GM18867 (cell line): ENCODE results near the gene APOA5.
A peak's percentile ranks its signal among the peaks of the same experiment; 100 is the strongest.
"Not testable (repeated sequence)": the region's sequence is repeated elsewhere in the genome, so short reads cannot be mapped to it uniquely, and the experiment has no call there.

ENCODE experiments used
- ATAC-seq: cut with Tn5 transposase; IDR thresholded peaks from one replicate; pipeline ENCODE4 v1.9.1; 2021; ENCODE audit warnings: mild to moderate bottlenecking, moderate library complexity; ENCODE audit not compliant: unreplicated experiment

The APOA5 gene, protein sequence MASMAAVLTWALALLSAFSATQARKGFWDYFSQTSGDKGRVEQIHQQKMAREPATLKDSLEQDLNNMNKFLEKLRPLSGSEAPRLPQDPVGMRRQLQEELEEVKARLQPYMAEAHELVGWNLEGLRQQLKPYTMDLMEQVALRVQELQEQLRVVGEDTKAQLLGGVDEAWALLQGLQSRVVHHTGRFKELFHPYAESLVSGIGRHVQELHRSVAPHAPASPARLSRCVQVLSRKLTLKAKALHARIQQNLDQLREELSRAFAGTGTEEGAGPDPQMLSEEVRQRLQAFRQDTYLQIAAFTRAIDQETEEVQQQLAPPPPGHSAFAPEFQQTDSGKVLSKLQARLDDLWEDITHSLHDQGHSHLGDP

DNA sequence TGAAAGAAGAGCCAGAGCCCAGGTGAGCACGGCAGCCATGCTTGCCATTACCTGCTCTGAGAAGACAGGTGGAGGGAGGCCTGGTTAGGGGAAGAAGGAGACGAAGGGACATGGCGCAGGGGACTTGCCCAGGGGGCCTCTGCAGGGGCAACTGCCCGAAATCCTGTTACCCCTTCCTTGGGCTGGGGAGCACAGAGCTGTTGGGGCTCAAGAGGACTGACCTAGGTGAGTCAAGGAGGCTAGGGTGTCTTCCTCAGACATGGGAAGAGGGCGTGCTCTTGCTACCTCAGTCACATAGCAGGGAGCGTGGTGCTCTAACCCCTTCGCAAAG is at the start of gene APOA5:
APOA5 (minus strand) TSS at position 67 of the 331 bp plus-strand sequence; CDS start at position 48, 19 bp downstream.
- ATAC-seq = no peak

DNA sequence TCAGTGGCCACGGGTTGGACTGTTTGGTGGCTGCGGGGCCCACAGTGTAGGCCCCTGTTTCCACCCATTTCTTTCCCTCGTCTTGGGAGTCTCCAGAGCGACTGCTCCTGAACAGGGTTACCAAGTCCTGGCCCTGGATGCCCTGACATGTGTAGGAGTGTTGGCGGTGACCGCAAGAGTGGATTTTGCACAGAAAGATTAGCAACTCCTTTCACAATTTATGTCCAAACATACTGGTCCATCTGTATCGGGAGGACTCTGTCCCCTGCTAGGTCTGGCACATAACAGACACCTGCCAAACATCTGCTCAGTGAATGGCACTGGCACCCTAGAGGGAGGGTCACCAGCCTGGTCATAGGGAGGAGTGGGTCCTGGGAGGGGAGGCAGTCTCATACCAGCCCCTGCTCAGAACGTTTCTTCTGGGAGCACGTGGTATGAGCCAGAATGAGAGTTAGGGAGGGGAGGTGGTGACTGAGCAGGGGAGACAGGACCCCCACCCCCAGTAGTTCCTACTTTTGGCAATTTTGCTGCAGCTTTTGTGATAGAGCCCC is 49.1 kb upstream of the APOA5 start:
- ATAC-seq = no peak

DNA sequence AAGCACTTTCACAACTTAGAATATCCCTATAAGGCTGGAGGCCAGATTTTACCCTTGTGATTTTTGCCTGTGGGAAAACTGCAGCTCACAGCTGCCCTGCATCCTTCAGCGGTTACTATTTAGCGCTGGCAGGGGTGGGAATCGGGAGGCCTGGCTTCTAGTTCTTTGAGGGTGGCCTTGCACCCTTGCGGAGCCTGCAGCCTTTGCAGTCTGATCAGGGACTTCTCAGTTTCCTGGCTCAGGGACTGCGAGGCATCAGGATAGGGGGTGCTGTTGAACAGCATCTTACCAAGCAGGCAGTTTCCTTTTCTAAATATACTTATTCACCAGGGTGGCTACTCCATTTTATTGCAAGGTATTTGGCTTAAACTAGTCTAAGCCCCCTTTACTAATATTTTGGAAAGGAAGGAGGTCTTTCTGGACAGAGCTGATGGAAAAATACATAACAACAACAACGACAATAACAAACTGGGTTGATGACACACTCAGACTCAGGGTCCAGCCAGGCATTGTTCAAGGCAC is 48.6 kb upstream of the APOA5 start:
- no peak for ATAC-seq

DNA sequence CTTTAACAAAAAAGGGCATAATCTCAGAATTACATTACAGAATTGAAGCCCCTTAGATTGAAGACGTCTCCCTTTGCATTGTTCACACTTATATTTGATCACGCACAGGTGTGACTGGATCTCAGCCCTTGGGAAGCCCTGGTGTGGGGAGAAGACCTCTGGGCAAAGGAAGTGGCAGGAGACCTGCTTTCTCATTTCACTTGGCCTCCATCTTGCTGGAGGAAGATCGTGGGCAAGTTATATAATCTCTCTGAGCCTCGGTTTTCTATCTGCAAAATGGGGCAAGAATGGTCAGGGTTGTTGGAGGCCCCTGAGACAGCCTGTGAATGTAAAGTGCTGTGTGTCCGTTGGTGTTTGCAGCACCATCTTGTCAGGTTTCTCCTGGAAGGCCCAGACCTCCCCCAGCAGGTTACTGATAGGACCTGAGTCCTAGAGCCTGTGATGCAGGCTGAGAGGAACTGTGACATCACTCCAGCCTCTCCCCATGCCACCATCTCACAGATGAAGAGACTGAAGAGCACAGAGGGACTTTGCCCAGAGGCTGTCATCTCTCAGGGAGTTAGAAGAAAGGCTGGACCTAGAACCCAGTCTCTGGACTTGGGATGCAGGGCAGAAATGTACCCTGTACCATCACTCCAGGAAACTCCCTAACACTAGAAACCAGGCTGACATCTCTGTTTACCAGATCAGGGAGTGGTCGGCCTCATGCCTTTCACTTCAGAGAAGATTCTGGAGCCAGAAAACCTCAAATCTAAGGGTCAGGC is 46.8 kb upstream of the APOA5 start:
- no peak for ATAC-seq

DNA sequence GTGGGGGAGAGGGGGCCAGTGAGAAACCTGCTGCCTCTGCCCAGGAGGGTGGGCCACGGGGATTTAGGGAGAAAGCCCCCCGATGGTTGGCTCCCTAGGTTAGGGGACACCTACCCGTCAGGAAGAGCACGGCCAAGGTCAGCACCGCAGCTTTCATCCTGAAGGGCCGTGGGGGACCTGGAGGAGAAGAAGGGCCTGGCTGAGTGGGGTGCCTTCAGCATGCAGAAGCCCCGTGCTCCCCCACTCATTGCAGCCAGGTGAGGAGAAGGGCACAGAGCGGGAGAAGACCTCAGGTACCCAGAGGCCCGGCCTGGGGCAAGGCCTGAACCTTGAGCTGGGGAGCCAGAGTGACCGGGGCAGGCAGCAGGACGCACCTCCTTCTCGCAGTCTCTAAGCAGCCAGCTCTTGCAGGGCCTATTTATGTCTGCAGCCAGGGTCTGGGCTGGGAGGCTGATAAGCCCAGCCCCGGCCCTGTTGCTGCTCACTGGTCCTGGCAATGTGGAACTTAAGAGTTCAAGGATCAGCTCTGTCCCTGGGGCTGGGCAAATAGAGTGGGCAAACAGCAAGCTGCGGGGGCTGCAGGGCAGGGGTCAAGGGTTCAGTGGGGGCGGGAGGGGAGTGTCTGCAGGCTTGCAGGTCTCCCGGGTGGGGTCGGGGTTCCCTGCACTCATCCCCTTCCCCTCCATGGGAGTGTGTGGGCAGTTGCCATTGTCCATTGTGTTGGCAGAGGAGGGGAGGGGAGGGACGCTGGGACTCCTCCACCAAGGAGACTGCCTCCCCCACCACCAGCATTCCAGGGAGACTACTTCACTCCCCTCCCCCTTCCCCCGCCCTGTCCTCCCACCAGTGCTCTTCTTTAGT is 45.8 kb upstream of the APOA5 start, which contains the start of gene APOA1:
APOA1 (minus strand) TSS at position 392 of the 861 bp plus-strand sequence; CDS start at position 157, 235 bp downstream.
- ATAC-seq = no peak

DNA sequence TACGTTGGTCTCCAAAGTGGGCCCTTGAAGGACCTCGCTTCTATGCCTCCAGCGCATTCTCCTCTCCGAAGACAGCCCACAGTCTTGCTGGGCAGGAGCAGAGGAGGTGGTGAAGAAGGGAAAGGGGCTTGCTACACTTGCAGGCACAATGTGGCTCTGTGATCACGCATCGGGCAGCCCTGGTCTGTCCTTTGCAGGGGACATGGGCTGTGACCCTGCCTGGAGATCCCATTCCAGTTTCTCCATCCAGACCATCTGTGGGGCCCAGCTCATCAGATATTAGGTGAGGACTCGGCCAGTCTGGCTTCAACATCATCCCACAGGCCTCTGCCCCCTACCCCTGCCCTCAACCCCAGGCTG is 44.9 kb upstream of the APOA5 start:
- no peak for ATAC-seq

DNA sequence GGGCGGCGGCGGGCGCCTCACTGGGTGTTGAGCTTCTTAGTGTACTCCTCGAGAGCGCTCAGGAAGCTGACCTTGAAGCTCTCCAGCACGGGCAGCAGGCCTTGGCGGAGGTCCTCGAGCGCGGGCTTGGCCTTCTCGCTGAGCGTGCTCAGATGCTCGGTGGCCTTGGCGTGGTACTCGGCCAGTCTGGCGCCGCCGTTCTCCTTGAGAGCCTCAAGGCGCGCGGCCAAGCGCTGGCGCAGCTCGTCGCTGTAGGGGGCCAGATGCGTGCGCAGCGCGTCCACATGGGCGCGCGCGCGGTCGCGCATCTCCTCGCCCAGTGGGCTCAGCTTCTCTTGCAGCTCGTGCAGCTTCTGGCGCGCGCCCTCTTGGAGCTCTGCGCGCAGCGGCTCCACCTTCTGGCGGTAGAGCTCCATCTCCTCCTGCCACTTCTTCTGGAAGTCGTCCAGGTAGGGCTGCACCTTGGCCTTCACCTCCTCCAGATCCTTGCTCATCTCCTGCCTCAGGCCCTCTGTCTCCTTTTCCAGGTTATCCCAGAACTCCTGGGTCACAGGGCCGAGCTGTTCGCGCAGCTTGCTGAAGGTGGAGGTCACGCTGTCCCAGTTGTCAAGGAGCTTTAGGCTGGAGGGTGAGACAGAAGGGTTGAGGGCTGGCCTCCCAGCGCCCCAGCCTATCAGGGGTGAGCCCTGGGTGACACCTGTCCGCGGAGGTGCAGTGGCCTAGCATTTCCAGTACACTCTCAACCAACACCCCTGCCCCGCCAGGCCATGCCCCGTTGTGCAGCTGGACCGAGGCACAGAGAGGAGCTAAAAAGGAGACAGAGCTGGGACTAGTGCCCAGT is 44.3 kb upstream of the APOA5 start:
- peak; percentile 75 for ATAC-seq

DNA sequence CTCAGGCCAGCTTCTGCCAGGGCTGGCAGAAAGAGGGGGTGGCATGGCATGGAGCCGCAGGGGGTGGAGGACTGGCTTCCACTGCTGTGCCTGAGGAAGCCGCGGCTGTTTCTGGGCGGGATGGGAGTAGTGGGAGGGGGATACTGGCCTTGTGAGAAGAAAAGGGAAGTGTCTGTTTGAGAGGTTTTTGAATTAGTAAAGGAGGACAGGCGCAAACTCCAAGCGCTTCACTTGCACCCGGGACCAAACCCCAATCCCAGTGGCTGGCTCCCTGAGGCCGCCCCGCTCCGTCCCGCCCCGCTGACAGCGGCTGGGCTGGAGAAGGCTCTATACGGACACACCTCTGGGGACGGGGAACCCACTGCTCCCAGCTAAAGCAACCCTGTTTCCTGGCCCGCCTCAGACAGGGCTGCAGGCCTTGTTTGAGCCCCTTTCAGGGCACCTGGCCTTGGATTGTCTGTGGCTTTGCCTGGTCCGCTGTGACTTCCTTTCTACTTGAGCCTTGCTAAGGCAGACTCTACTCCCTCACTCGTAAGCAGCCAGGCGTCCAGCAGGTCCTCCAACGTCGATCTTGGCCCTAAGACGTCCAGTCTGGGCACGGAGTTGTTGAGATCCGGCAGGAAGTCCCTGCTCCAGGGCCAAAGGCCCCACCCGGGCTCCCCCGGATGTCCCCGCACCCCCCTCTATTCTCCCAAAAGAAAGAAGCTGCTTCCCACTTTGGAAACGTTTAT is 43.5 kb upstream of the APOA5 start:
- no peak for ATAC-seq

DNA sequence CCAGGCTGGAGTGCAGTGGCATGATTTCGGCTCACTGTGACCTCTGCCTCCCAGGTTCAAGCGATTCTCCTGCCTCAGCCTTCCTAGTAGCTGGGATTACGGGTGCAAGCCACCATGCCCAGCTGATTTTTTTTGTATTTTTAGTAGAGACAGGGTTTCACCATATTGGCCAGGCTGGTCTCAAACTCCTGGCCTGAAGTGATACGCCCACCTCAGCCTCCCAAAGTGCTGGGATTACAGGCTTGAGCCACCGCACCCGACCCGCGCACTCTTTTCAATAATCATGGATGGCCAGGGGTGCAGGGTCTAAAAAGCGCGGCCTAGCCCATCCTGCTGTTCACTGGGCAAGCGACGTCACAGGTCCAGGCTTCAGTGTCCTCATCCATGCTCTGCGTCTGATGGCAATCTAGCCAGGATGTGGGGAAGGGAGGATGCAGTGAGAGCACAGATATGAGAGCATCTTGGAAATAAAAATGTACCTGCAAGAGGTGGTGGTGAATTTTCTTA is 42.9 kb upstream of the APOA5 start:
- ATAC-seq = not testable (repeated sequence)

DNA sequence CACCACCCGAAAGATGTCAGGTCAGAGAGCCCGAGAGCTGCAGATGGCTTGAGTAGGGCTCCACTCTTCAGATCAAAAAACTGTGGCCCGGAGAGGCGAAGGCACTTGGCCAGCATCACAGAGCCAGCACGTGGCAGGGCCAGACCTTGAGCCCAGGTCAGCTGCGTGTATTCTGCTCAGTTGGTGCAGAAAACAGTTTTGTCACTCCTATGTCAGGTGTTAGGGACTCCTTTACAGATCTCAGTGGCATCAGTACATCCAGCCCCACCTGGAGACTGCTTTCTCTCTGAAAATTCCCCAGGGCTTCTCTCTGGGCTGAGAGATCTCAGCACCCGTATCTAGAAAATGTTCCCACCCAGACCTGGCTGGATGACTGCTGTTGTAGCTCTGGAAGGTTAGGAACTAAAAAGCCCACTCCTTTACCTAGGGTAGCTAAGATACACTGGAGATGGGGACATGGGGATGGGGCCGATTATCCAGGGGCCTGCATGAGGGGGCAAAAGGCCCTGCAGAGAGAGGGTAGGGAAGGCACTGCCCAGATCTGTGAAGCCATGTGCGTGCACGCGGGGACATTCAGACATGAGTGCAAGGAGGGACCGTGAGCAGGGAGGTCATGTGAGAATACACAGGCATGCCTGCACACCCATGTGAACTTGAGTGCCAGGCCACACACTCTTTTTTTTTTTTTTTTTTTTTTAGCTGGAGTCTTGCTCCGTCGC is 42.3 kb upstream of the APOA5 start:
- ATAC-seq = no peak

DNA sequence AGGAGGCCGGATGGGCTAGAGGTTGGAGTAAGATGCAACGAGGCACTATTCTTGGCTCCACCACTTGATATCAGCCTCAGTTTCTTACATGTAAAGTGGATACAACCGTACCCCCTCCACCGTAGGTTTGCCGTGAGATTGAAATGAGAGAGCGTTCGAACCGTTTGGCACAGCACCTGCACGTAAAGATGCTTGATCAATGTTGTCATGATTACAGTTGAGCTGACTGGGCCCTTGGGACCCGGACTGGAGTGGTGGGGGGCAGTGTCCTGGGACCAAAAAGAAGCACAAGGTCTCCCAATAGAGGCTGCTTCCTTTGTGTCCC is 41.8 kb upstream of the APOA5 start:
- no peak for ATAC-seq

DNA sequence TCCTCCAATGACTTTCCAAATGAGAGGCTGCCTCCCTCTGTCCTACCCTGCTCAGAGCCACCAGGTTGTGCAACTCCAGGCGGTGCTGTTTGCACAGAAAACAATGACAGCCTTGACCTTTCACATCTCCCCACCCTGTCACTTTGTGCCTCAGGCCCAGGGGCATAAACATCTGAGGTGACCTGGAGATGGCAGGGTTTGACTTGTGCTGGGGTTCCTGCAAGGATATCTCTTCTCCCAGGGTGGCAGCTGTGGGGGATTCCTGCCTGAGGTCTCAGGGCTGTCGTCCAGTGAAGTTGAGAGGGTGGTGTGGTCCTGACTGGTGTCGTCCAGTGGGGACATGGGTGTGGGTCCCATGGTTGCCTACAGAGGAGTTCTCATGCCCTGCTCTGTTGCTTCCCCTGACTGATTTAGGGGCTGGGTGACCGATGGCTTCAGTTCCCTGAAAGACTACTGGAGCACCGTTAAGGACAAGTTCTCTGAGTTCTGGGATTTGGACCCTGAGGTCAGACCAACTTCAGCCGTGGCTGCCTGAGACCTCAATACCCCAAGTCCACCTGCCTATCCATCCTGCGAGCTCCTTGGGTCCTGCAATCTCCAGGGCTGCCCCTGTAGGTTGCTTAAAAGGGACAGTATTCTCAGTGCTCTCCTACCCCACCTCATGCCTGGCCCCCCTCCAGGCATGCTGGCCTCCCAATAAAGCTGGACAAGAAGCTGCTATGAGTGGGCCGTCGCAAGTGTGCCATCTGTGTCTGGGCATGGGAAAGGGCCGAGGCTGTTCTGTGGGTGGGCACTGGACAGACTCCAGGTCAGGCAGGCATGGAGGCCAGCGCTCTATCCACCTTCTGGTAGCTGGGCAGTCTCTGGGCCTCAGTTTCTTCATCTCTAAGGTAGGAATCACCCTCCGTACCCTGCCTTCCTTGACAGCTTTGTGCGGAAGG is 40.9 kb upstream of the APOA5 start:
- ATAC-seq = no peak

DNA sequence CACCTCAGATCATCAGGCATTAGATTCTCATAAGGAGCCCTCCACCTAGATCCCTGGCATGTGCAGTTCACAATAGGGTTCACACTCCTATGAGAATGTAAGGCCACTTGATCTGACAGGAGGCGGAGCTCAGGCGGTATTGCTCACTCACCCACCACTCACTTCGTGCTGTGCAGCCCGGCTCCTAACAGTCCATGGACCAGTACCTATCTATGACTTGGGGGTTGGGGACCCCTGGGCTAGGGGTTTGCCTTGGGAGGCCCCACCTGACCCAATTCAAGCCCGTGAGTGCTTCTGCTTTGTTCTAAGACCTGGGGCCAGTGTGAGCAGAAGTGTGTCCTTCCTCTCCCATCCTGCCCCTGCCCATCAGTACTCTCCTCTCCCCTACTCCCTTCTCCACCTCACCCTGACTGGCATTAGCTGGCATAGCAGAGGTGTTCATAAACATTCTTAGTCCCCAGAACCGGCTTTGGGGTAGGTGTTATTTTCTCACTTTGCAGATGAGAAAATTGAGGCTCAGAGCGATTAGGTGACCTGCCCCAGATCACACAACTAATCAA is 40.2 kb upstream of the APOA5 start:
- no peak for ATAC-seq

DNA sequence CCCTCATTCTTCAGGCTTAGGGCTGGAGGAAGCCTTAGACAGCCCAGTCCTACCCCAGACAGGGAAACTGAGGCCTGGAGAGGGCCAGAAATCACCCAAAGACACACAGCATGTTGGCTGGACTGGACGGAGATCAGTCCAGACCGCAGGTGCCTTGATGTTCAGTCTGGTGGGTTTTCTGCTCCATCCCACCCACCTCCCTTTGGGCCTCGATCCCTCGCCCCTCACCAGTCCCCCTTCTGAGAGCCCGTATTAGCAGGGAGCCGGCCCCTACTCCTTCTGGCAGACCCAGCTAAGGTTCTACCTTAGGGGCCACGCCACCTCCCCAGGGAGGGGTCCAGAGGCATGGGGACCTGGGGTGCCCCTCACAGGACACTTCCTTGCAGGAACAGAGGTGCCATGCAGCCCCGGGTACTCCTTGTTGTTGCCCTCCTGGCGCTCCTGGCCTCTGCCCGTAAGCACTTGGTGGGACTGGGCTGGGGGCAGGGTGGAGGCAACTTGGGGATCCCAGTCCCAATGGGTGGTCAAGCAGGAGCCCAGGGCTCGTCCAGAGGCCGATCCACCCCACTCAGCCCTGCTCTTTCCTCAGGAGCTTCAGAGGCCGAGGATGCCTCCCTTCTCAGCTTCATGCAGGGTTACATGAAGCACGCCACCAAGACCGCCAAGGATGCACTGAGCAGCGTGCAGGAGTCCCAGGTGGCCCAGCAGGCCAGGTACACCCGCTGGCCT is 38.7 kb upstream of the APOA5 start:
- ATAC-seq = no peak

DNA sequence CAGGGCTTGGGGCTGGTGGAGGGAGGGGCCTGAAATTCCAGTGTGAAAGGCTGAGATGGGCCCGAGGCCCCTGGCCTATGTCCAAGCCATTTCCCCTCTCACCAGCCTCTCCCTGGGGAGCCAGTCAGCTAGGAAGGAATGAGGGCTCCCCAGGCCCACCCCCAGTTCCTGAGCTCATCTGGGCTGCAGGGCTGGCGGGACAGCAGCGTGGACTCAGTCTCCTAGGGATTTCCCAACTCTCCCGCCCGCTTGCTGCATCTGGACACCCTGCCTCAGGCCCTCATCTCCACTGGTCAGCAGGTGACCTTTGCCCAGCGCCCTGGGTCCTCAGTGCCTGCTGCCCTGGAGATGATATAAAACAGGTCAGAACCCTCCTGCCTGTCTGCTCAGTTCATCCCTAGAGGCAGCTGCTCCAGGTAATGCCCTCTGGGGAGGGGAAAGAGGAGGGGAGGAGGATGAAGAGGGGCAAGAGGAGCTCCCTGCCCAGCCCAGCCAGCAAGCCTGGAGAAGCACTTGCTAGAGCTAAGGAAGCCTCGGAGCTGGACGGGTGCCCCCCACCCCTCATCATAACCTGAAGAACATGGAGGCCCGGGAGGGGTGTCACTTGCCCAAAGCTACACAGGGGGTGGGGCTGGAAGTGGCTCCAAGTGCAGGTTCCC is 38.0 kb upstream of the APOA5 start, which contains the start of gene APOC3:
APOC3 (plus strand) TSS at position 383 of the 659 bp plus-strand sequence. CDS start 676 bp downstream, outside the sequence.
- ATAC-seq = no peak
